ENCODE data around the gene CEP295NL. TPM values are rescaled to one million over a fixed set of nuclear protein-coding genes. Genes with fewer than 3 reads are reported as not detected.
A peak's percentile ranks its signal among the peaks of the same experiment; 100 is the strongest.
"Not testable (repeated sequence)": the region's sequence is repeated elsewhere in the genome, so short reads cannot be mapped to it uniquely, and the experiment has no call there.

Gene CEP295NL
- total RNA-seq, 2 experiments from 2014 or later: 0.29 TPM; not detected in 1

- Mint-ChIP-seq H3K4me3 (no peak overlapping the region), H3K27ac (no peak overlapping the region), H3K36me3 (no peaks in the 10 kb centered on the region), H3K27me3 (peaks cover 14% of the 10 kb centered on the region), H3K9me3 (ENCODE audit: low read depth) (no peaks in the 10 kb centered on the region), H3K4me1 (no peaks in the 10 kb centered on the region)
- CTCF ChIA-PET: interaction anchor here (1.7 kb wide), 1 partner anchor 99 kb away, joined by 3 read pairs; no protein-coding TSS in a partner anchor
- ATAC-seq: no peak
- DNase-seq: no peak
Measured at GRCh38 chr17:78872486-78872885, 30.5 kb downstream of the CEP295NL start.

GRCh38 chr17:78870621-78871020 lies 32.4 kb downstream of the CEP295NL start:
- CTCF ChIA-PET: no interaction called here
- no peaks in the 10 kb centered on the region for H3K9me3 Mint-ChIP-seq (ENCODE audit: low read depth)
- no peaks in the 10 kb centered on the region for H3K4me1 Mint-ChIP-seq
- H3K27me3 Mint-ChIP-seq: peaks cover 8% of the 10 kb centered on the region
- no peak overlapping the region for H3K4me3 Mint-ChIP-seq
- ATAC-seq (no peak), DNase-seq (no peak)
- H3K36me3 Mint-ChIP-seq: no peaks in the 10 kb centered on the region
- H3K27ac Mint-ChIP-seq: no peak overlapping the region

GRCh38 chr17:78868391-78868790 lies 34.6 kb downstream of the CEP295NL start:
- CTCF ChIA-PET: no interaction called here
- no peak for DNase-seq
- Mint-ChIP-seq H3K4me1 (no peaks in the 10 kb centered on the region), H3K9me3 (ENCODE audit: low read depth) (no peaks in the 10 kb centered on the region), H3K27me3 (peaks cover 3% of the 10 kb centered on the region), H3K36me3 (no peaks in the 10 kb centered on the region), H3K4me3 (no peak overlapping the region), H3K27ac (no peak overlapping the region)
- no peak for ATAC-seq

- H3K27me3 Mint-ChIP-seq; H3K36me3 Mint-ChIP-seq; ATAC-seq; H3K27ac Mint-ChIP-seq; DNase-seq; H3K4me3 Mint-ChIP-seq; H3K4me1 Mint-ChIP-seq; H3K9me3 Mint-ChIP-seq (ENCODE audit: low read depth): not testable (repeated sequence)
- CTCF ChIA-PET: interaction anchor here (0.7 to 3.2 kb wide), 6 partner anchors 8 to 525 kb away, joined by 3 to 70 read pairs (median 8); no protein-coding TSS in a partner anchor
Measured at GRCh38 chr17:78867046-78867445, 36.0 kb downstream of the CEP295NL start.

- ATAC-seq (peak; percentile 82), DNase-seq (peak; percentile 73)
- no peaks in the 10 kb centered on the region for H3K4me1 Mint-ChIP-seq
- H3K27me3 Mint-ChIP-seq: peaks cover 3% of the 10 kb centered on the region
- CTCF ChIA-PET: interaction anchor here (0.6 to 3.2 kb wide), 34 partner anchors 9 to 931 kb away, joined by 3 to 70 read pairs (median 4); partner anchors contain the start of genes CBX8, CEP295NL and LGALS3BP
- H3K9me3 Mint-ChIP-seq (ENCODE audit: low read depth): no peaks in the 10 kb centered on the region
- no peaks in the 10 kb centered on the region for H3K36me3 Mint-ChIP-seq
- H3K4me3 Mint-ChIP-seq: no peak overlapping the region
- no peak overlapping the region for H3K27ac Mint-ChIP-seq
Measured at GRCh38 chr17:78865682-78866390, 37.2 kb downstream of the CEP295NL start.

GRCh38 chr17:78864117-78864516 lies 38.9 kb downstream of the CEP295NL start:
- ATAC-seq (no peak), DNase-seq (no peak)
- H3K27ac Mint-ChIP-seq: no peak overlapping the region
- no peaks in the 10 kb centered on the region for H3K36me3 Mint-ChIP-seq
- H3K4me1 Mint-ChIP-seq: no peaks in the 10 kb centered on the region
- peaks cover 3% of the 10 kb centered on the region for H3K27me3 Mint-ChIP-seq
- H3K9me3 Mint-ChIP-seq (ENCODE audit: low read depth): no peaks in the 10 kb centered on the region
- no peak overlapping the region for H3K4me3 Mint-ChIP-seq
- CTCF ChIA-PET: interaction anchor here (1.8 to 2.5 kb wide), 2 partner anchors 13 to 107 kb away, joined by 4 to 10 read pairs; no protein-coding TSS in a partner anchor

GRCh38 chr17:78862073-78863023 lies 40.7 kb downstream of the CEP295NL start:
- DNase-seq: no peak
- no peak for ATAC-seq
- H3K27ac Mint-ChIP-seq: no peak overlapping the region
- no peaks in the 10 kb centered on the region for H3K4me1 Mint-ChIP-seq
- CTCF ChIA-PET: interaction anchor here (1.8 to 2.5 kb wide), 2 partner anchors 15 to 109 kb away, joined by 4 to 10 read pairs; no protein-coding TSS in a partner anchor
- no peaks in the 10 kb centered on the region for H3K9me3 Mint-ChIP-seq (ENCODE audit: low read depth)
- no peaks in the 10 kb centered on the region for H3K36me3 Mint-ChIP-seq
- no peaks in the 10 kb centered on the region for H3K27me3 Mint-ChIP-seq
- no peak overlapping the region for H3K4me3 Mint-ChIP-seq

GRCh38 chr17:78861229-78861628 lies 41.8 kb downstream of the CEP295NL start:
- Mint-ChIP-seq H3K27me3 (no peaks in the 10 kb centered on the region), H3K27ac (no peak overlapping the region), H3K4me1 (no peaks in the 10 kb centered on the region), H3K9me3 (ENCODE audit: low read depth) (no peaks in the 10 kb centered on the region), H3K4me3 (no peak overlapping the region), H3K36me3 (no peaks in the 10 kb centered on the region)
- CTCF ChIA-PET: interaction anchor here (1.0 kb wide), 1 partner anchor 110 kb away, joined by 5 read pairs; no protein-coding TSS in a partner anchor
- ATAC-seq (no peak), DNase-seq (no peak)

GRCh38 chr17:78859051-78859450 lies 44.0 kb downstream of the CEP295NL start:
- H3K4me3 Mint-ChIP-seq: no peak overlapping the region
- DNase-seq: no peak
- no peak overlapping the region for H3K27ac Mint-ChIP-seq
- H3K9me3 Mint-ChIP-seq (ENCODE audit: low read depth): no peaks in the 10 kb centered on the region
- no peaks in the 10 kb centered on the region for H3K27me3 Mint-ChIP-seq
- H3K36me3 Mint-ChIP-seq: no peaks in the 10 kb centered on the region
- ATAC-seq: no peak
- H3K4me1 Mint-ChIP-seq: no peaks in the 10 kb centered on the region
- CTCF ChIA-PET: no interaction called here

- ATAC-seq: no peak
- H3K9me3 Mint-ChIP-seq (ENCODE audit: low read depth): no peaks in the 10 kb centered on the region
- H3K4me3 Mint-ChIP-seq: no peak overlapping the region
- no peaks in the 10 kb centered on the region for H3K4me1 Mint-ChIP-seq
- no peak for DNase-seq
- H3K27ac Mint-ChIP-seq: no peak overlapping the region
- CTCF ChIA-PET: interaction anchor here (1.0 kb wide), 1 partner anchor 8 kb away, joined by 3 read pairs; no protein-coding TSS in a partner anchor
- H3K27me3 Mint-ChIP-seq: no peaks in the 10 kb centered on the region
- H3K36me3 Mint-ChIP-seq: no peaks in the 10 kb centered on the region
Measured at GRCh38 chr17:78857266-78857665, 45.7 kb downstream of the CEP295NL start.

- Mint-ChIP-seq H3K27me3 (no peaks in the 10 kb centered on the region), H3K27ac (no peak overlapping the region), H3K9me3 (ENCODE audit: low read depth) (no peaks in the 10 kb centered on the region), H3K36me3 (no peaks in the 10 kb centered on the region), H3K4me1 (no peaks in the 10 kb centered on the region), H3K4me3 (no peak overlapping the region)
- ATAC-seq (no peak), DNase-seq (no peak)
- CTCF ChIA-PET: interaction anchor here (3.5 kb wide), 1 partner anchor 10 kb away, joined by 11 read pairs; no protein-coding TSS in a partner anchor
Measured at GRCh38 chr17:78855561-78856165, 47.3 kb downstream of the CEP295NL start.

- Mint-ChIP-seq H3K9me3 (ENCODE audit: low read depth) (no peaks in the 10 kb centered on the region), H3K4me3 (no peak overlapping the region), H3K27ac (no peak overlapping the region), H3K36me3 (no peaks in the 10 kb centered on the region), H3K4me1 (no peaks in the 10 kb centered on the region), H3K27me3 (no peaks in the 10 kb centered on the region)
- DNase-seq: no peak
- CTCF ChIA-PET: interaction anchor here (3.5 kb wide), 1 partner anchor 11 kb away, joined by 11 read pairs; no protein-coding TSS in a partner anchor
- no peak for ATAC-seq
Measured at GRCh38 chr17:78854508-78854907, 48.5 kb downstream of the CEP295NL start.

GRCh38 chr17:78853926-78854394 lies 49.0 kb downstream of the CEP295NL start:
- no peaks in the 10 kb centered on the region for H3K36me3 Mint-ChIP-seq
- CTCF ChIA-PET: interaction anchor here (3.5 kb wide), 1 partner anchor 12 kb away, joined by 11 read pairs; no protein-coding TSS in a partner anchor
- no peaks in the 10 kb centered on the region for H3K4me1 Mint-ChIP-seq
- no peaks in the 10 kb centered on the region for H3K27me3 Mint-ChIP-seq
- DNase-seq (no peak), ATAC-seq (no peak)
- no peak overlapping the region for H3K4me3 Mint-ChIP-seq
- no peak overlapping the region for H3K27ac Mint-ChIP-seq
- no peaks in the 10 kb centered on the region for H3K9me3 Mint-ChIP-seq (ENCODE audit: low read depth)
